Activated naive CD4-positive, alpha-beta T cell treated with anti-CD3 and anti-CD28 coated beads, Interleukin-2, amount 50 U/mL, for 24 hours (primary cell): ENCODE results near the gene CDH3.

ENCODE experiments used
- H3K27ac Mint-ChIP-seq: one replicate; pipeline ENCODE4 v1.8.0; 2021; ENCODE audit warnings: mild to moderate bottlenecking, mixed read lengths
- H3K27me3 Mint-ChIP-seq: one replicate; pipeline ENCODE4 v1.8.0; 2021; ENCODE audit warnings: mixed read lengths
- H3K36me3 Mint-ChIP-seq: one replicate; pipeline ENCODE4 v1.8.0; 2021; ENCODE audit warnings: mixed read lengths
- H3K4me1 Mint-ChIP-seq: one replicate; pipeline ENCODE4 v1.8.0; 2021; ENCODE audit warnings: mixed read lengths
- H3K4me3 Mint-ChIP-seq: one replicate; pipeline ENCODE4 v1.8.0; 2021; ENCODE audit warnings: mild to moderate bottlenecking, mixed read lengths
- H3K9me3 Mint-ChIP-seq: one replicate; pipeline ENCODE4 v1.8.0; 2021; ENCODE audit warnings: mixed read lengths

CDH3 gene

GRCh38 chr16:68643227-68643626 lies 1.9 kb upstream of the CDH3 start:
- peaks cover 29% of the 10 kb centered on the region for H3K27me3 Mint-ChIP-seq
- H3K4me3 Mint-ChIP-seq = no peak overlapping the region
- peaks cover 2% of the 10 kb centered on the region for H3K36me3 Mint-ChIP-seq
- no peaks in the 10 kb centered on the region for H3K9me3 Mint-ChIP-seq
- H3K4me1 Mint-ChIP-seq = peaks cover 12% of the 10 kb centered on the region
- no peak overlapping the region for H3K27ac Mint-ChIP-seq

GRCh38 chr16:68643847-68644246 lies 1.3 kb upstream of the CDH3 start:
- peaks cover 32% of the 10 kb centered on the region for H3K27me3 Mint-ChIP-seq
- H3K27ac Mint-ChIP-seq = no peak overlapping the region
- H3K9me3 Mint-ChIP-seq = no peaks in the 10 kb centered on the region
- H3K36me3 Mint-ChIP-seq = peaks cover 2% of the 10 kb centered on the region
- peaks cover 12% of the 10 kb centered on the region for H3K4me1 Mint-ChIP-seq
- peak overlapping the region; percentile 57 for H3K4me3 Mint-ChIP-seq

GRCh38 chr16:68644296-68644695 lies 814 bp upstream of the CDH3 start:
- no peaks in the 10 kb centered on the region for H3K9me3 Mint-ChIP-seq
- H3K36me3 Mint-ChIP-seq = peaks cover 2% of the 10 kb centered on the region
- H3K4me1 Mint-ChIP-seq = peaks cover 12% of the 10 kb centered on the region
- H3K27ac Mint-ChIP-seq = no peak overlapping the region
- peak overlapping the region; percentile 57 for H3K4me3 Mint-ChIP-seq
- peaks cover 33% of the 10 kb centered on the region for H3K27me3 Mint-ChIP-seq

GRCh38 chr16:68645494-68646388 lies 631 bp downstream of the CDH3 start:
- Mint-ChIP-seq H3K27ac (no peak overlapping the region), H3K4me1 (peaks cover 12% of the 10 kb centered on the region), H3K27me3 (peaks cover 36% of the 10 kb centered on the region), H3K4me3 (peak overlapping the region; percentile 49), H3K9me3 (no peaks in the 10 kb centered on the region), H3K36me3 (peaks cover 2% of the 10 kb centered on the region)

GRCh38 chr16:68646953-68647659 lies 2.0 kb downstream of the CDH3 start:
- peaks cover 12% of the 10 kb centered on the region for H3K4me1 Mint-ChIP-seq
- H3K27ac Mint-ChIP-seq = no peak overlapping the region
- peaks cover 37% of the 10 kb centered on the region for H3K27me3 Mint-ChIP-seq
- H3K9me3 Mint-ChIP-seq = no peaks in the 10 kb centered on the region
- H3K4me3 Mint-ChIP-seq = peak overlapping the region; percentile 36
- H3K36me3 Mint-ChIP-seq = no peaks in the 10 kb centered on the region

GRCh38 chr16:68651136-68651535 lies 6.0 kb downstream of the CDH3 start:
- H3K27me3 Mint-ChIP-seq = peaks cover 24% of the 10 kb centered on the region
- no peaks in the 10 kb centered on the region for H3K9me3 Mint-ChIP-seq
- no peak overlapping the region for H3K4me3 Mint-ChIP-seq
- H3K4me1 Mint-ChIP-seq = peaks cover 2% of the 10 kb centered on the region
- no peaks in the 10 kb centered on the region for H3K36me3 Mint-ChIP-seq
- H3K27ac Mint-ChIP-seq = no peak overlapping the region

- Mint-ChIP-seq H3K36me3 (no peaks in the 10 kb centered on the region), H3K9me3 (no peaks in the 10 kb centered on the region), H3K27ac (no peak overlapping the region), H3K27me3 (peaks cover 19% of the 10 kb centered on the region), H3K4me1 (no peaks in the 10 kb centered on the region), H3K4me3 (no peak overlapping the region)
Measured at GRCh38 chr16:68652659-68653058, 7.5 kb downstream of the CDH3 start.

GRCh38 chr16:68655806-68656205 lies 10.7 kb downstream of the CDH3 start:
- Mint-ChIP-seq H3K36me3 (no peaks in the 10 kb centered on the region), H3K4me1 (no peaks in the 10 kb centered on the region), H3K27me3 (peaks cover 8% of the 10 kb centered on the region), H3K4me3 (no peak overlapping the region), H3K9me3 (no peaks in the 10 kb centered on the region), H3K27ac (no peak overlapping the region)

GRCh38 chr16:68656751-68657150 lies 11.6 kb downstream of the CDH3 start:
- H3K4me1 Mint-ChIP-seq = no peaks in the 10 kb centered on the region
- H3K4me3 Mint-ChIP-seq = no peak overlapping the region
- no peaks in the 10 kb centered on the region for H3K9me3 Mint-ChIP-seq
- no peaks in the 10 kb centered on the region for H3K36me3 Mint-ChIP-seq
- H3K27me3 Mint-ChIP-seq = peaks cover 5% of the 10 kb centered on the region
- H3K27ac Mint-ChIP-seq = no peak overlapping the region

- Mint-ChIP-seq H3K36me3 (no peaks in the 10 kb centered on the region), H3K9me3 (no peaks in the 10 kb centered on the region)
Measured at GRCh38 chr16:68658341-68658973, 13.3 kb downstream of the CDH3 start.

GRCh38 chr16:68658974-68659360 lies 13.9 kb downstream of the CDH3 start:
- H3K27me3 Mint-ChIP-seq = peaks cover 10% of the 10 kb centered on the region
- H3K4me1 Mint-ChIP-seq = no peaks in the 10 kb centered on the region
- no peaks in the 10 kb centered on the region for H3K36me3 Mint-ChIP-seq
- H3K27ac Mint-ChIP-seq = no peak overlapping the region
- H3K9me3 Mint-ChIP-seq = no peaks in the 10 kb centered on the region
- no peak overlapping the region for H3K4me3 Mint-ChIP-seq

More at GRCh38 chr16:68658341-68658973, 13.3 kb downstream of the CDH3 start:
- no peaks in the 10 kb centered on the region for H3K4me1 Mint-ChIP-seq
- H3K27ac Mint-ChIP-seq = no peak overlapping the region
- no peak overlapping the region for H3K4me3 Mint-ChIP-seq
- peaks cover 9% of the 10 kb centered on the region for H3K27me3 Mint-ChIP-seq

GRCh38 chr16:68659412-68660358 lies 14.6 kb downstream of the CDH3 start:
- Mint-ChIP-seq H3K9me3 (no peaks in the 10 kb centered on the region), H3K4me1 (no peaks in the 10 kb centered on the region), H3K27me3 (peaks cover 11% of the 10 kb centered on the region), H3K4me3 (no peak overlapping the region), H3K27ac (no peak overlapping the region), H3K36me3 (no peaks in the 10 kb centered on the region)

- Mint-ChIP-seq H3K27me3 (peaks cover 10% of the 10 kb centered on the region), H3K27ac (no peak overlapping the region), H3K4me1 (no peaks in the 10 kb centered on the region), H3K9me3 (no peaks in the 10 kb centered on the region), H3K36me3 (no peaks in the 10 kb centered on the region), H3K4me3 (no peak overlapping the region)
Measured at GRCh38 chr16:68660359-68660795, 15.3 kb downstream of the CDH3 start.

GRCh38 chr16:68662035-68662434 lies 16.9 kb downstream of the CDH3 start:
- no peak overlapping the region for H3K27ac Mint-ChIP-seq
- H3K36me3 Mint-ChIP-seq = no peaks in the 10 kb centered on the region
- H3K9me3 Mint-ChIP-seq = no peaks in the 10 kb centered on the region
- H3K4me1 Mint-ChIP-seq = no peaks in the 10 kb centered on the region
- H3K4me3 Mint-ChIP-seq = no peak overlapping the region
- peaks cover 8% of the 10 kb centered on the region for H3K27me3 Mint-ChIP-seq

- H3K4me3 Mint-ChIP-seq = no peak overlapping the region
- H3K4me1 Mint-ChIP-seq = no peaks in the 10 kb centered on the region
- no peaks in the 10 kb centered on the region for H3K36me3 Mint-ChIP-seq
- no peak overlapping the region for H3K27ac Mint-ChIP-seq
- H3K9me3 Mint-ChIP-seq = no peaks in the 10 kb centered on the region
- H3K27me3 Mint-ChIP-seq = peaks cover 6% of the 10 kb centered on the region
Measured at GRCh38 chr16:68664297-68664696, 19.2 kb downstream of the CDH3 start.
